ENCODE data around the gene ASXL1. TPM values are rescaled to one million over a fixed set of nuclear protein-coding genes. Genes with fewer than 3 reads are reported as not detected.
A peak's percentile ranks its signal among the peaks of the same experiment; 100 is the strongest.

The ASXL1 gene
- total and polyA plus RNA-seq, 9 of the 15 experiments (the other 6 are each of a cell fraction or from before 2014, with no cell fraction given), result 6.5 to 65.3 (median 32.3) TPM

GRCh38 chr20:32333988-32334885 is 23.9 kb upstream of the ASXL1 start (continued):
- no peak for TF ChIP-seq U2AF2 (optimal IDR thresholded peaks at IDR 0.05; ENCODE audit: low read depth, low read length)
- 0 out of 2 replicates have a peak, but pooled peaks have one; percentile 13 for TF ChIP-seq SOX6 (IDR thresholded peaks at IDR 0.05)
- no peak for TF ChIP-seq ZNF165 (CRISPR knock-in tag; IDR thresholded peaks at IDR 0.05; ENCODE audit: borderline replicate concordance)
- TF ChIP-seq E2F3 (CRISPR knock-in tag; IDR thresholded peaks at IDR 0.05), result no peak
- TF ChIP-seq SIN3B (IDR thresholded peaks at IDR 0.05; ENCODE audit: low read depth), result no peak
- no peak for TF ChIP-seq TAF15 (IDR thresholded peaks at IDR 0.05; ENCODE audit: low read depth, low read length)
- no peak for TF ChIP-seq RBM25 (IDR thresholded peaks at IDR 0.05; ENCODE audit: low read depth, low read length, severe bottlenecking)
- no peak for TF ChIP-seq LEF1 (IDR thresholded peaks at IDR 0.05)
- no peak for TF ChIP-seq ZBTB5 (IDR thresholded peaks at IDR 0.05)
- no peak for TF ChIP-seq TCF7L2 (IDR thresholded peaks at IDR 0.05; ENCODE audit: low read depth, low read length)
- no peak for TF ChIP-seq ZNF224 (CRISPR knock-in tag; IDR thresholded peaks at IDR 0.05)
- TF ChIP-seq RB1 (IDR thresholded peaks at IDR 0.05; ENCODE audit: low read depth), result no peak
- no peak for TF ChIP-seq ATF2 (CRISPR knock-in tag; IDR thresholded peaks at IDR 0.05)
- no peak for TF ChIP-seq MXD1 (CRISPR knock-in tag; IDR thresholded peaks at IDR 0.05; ENCODE audit: borderline replicate concordance, poor library complexity, severe bottlenecking)
- TF ChIP-seq BACH1 (tag; IDR thresholded peaks at IDR 0.05), result peak; percentile 40; the same call in 1 of the 2 replicates
- no peak for TF ChIP-seq WHSC1 (IDR thresholded peaks at IDR 0.05; ENCODE audit: low read length)
- 0 out of 2 replicates have a peak, but pooled peaks have one; percentile 20 for TF ChIP-seq BCOR (IDR thresholded peaks at IDR 0.05)
- TF ChIP-seq ZNF780A (CRISPR knock-in tag; IDR thresholded peaks at IDR 0.05), result no peak
- TF ChIP-seq EP300 (IDR thresholded peaks at IDR 0.05; ENCODE audit: low read length), result peak; percentile 63; the same call in 1 of the 2 replicates
- no peak for TF ChIP-seq ZNF511 (CRISPR knock-in tag; IDR thresholded peaks at IDR 0.05)
- TF ChIP-seq EP400 (IDR thresholded peaks at IDR 0.05), result peak; percentile 36
- no peak for TF ChIP-seq NFYB (IDR thresholded peaks at IDR 0.05; ENCODE audit: extremely low read depth, insufficient read length)
- TF ChIP-seq ID3 (CRISPR knock-in tag; IDR thresholded peaks at IDR 0.05), result no peak
- TF ChIP-seq ID3 (tag; IDR thresholded peaks at IDR 0.05), result no peak
